ENCODE measurements around the gene ZC3H10.
"Not testable (repeated sequence)": the region's sequence is repeated elsewhere in the genome, so short reads cannot be mapped to it uniquely, and the experiment has no call there.

ZC3H10 gene

DNA sequence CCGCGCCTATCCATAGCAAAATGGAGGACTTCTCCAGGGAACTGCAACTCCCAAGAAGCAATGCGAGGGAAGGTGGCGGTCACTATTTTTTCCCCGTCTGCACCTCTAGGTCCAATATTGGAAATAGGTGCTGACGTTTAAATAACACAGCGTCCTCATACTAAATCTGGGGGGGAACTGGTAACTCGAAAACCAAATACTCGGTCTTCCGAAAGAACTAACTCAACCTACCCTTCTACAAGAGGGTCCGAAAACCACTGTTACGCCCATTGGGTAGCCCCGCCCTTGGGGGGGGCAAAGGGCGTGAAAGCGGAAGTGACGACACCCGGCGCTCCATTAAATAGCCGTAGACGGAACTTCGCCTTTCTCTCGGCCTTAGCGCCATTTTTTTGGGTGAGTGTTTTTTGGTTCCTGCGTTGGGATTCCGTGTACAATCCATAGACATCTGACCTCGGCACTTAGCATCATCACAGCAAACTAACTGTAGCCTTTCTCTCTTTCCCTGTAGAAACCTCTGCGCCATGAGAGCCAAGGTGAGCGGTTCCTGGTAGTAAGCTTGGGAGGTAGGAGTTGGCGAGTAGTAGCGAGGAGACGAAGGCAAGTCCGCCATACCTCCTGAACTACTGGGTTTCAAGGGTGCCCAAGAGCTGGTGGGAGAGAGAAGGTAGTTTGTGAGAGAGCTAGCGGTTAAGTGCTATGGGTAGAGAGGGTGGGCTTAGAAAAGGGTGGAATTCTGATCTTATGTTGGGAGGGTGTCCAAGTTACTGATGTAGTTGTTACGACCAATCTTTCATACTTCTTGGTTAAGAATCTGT lies 1.6 kb upstream of the ZC3H10 start, which contains the start of gene RPL41:
Gene RPL41, plus strand, starts transcription at position 367 of the 815 bp plus-strand sequence.
- TF ChIP-seq LEF1 (IDR thresholded peaks at IDR 0.05; ENCODE audit: borderline replicate concordance) (no peak), L3MBTL2 (conservative IDR thresholded peaks at IDR 0.05) (peak; percentile 73), HDGF (IDR thresholded peaks at IDR 0.05; ENCODE audit: borderline replicate concordance) (no peak), FOXA1 (IDR thresholded peaks at IDR 0.05) (no peak), ARNT (IDR thresholded peaks at IDR 0.05) (0 out of 2 replicates have a peak, but pooled peaks have one; percentile 19), SUZ12 (IDR thresholded peaks at IDR 0.05) (no peak), SP1 (IDR thresholded peaks at IDR 0.05) (no peak), FOXM1 (IDR thresholded peaks at IDR 0.05; ENCODE audit: borderline replicate concordance) (no peak), NFRKB (IDR thresholded peaks at IDR 0.05) (peak; percentile 98), BHLHE40 (IDR thresholded peaks at IDR 0.05; ENCODE audit: borderline replicate concordance) (no peak), CTBP1 (IDR thresholded peaks at IDR 0.05; ENCODE audit: borderline replicate concordance) (no peak), TARDBP (IDR thresholded peaks at IDR 0.05) (no peak), PKNOX1 (IDR thresholded peaks at IDR 0.05) (no peak), ELF4 (IDR thresholded peaks at IDR 0.05) (peak; percentile 96), FOXK2 (IDR thresholded peaks at IDR 0.05) (no peak), ZNF384 (IDR thresholded peaks at IDR 0.05) (no peak)
- POLR2A ChIA-PET = interaction anchor here (0.6 to 5.9 kb wide), 24 partner anchors 9 to 1338 kb away, joined by 3 to 122 read pairs (median 5); partner anchors contain the start of genes ERBB3, ESYT1, INHBE and MYL6
- peak; percentile 75 for DNase-seq (ENCODE audit: extremely low spot score)
- CTCF ChIA-PET = no interaction called here

DNA sequence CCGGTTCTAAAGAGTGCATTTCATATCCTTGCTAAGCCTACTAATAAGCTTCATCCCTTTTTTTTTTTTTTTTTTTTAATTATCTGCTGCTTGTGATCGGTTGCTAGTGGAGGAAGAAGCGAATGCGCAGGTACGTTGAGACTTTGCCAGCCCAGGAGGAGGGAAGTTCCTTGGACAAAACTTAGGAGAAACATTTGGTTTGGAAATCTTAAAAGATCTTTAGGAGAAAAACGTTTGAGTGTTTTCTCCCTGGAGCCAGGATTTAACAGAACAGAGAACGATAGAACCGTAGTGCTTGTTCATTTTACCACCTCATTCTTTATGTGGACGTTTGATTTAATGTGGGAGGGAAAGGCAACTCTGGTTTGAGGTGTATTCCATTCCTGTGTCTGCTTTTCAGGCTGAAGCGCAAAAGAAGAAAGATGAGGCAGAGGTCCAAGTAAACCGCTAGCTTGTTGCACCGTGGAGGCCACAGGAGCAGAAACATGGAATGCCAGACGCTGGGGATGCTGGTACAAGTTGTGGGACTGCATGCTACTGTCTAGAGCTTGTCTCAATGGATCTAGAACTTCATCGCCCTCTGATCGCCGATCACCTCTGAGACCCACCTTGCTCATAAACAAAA lies 872 bp upstream of the ZC3H10 start:
- POLR2A ChIA-PET = interaction anchor here (0.6 to 5.9 kb wide), 30 partner anchors 9 to 1855 kb away, joined by 3 to 122 read pairs (median 4); partner anchors contain the start of genes CNPY2, ERBB3, ESYT1 and MYL6
- CTCF ChIA-PET = interaction anchor here (1.1 to 3.2 kb wide), 2 partner anchors 71 to 77 kb away, joined by 3 to 32 read pairs; partner anchors contain the start of gene SMARCC2
- not testable (repeated sequence) for DNase-seq (ENCODE audit: extremely low spot score)

DNA sequence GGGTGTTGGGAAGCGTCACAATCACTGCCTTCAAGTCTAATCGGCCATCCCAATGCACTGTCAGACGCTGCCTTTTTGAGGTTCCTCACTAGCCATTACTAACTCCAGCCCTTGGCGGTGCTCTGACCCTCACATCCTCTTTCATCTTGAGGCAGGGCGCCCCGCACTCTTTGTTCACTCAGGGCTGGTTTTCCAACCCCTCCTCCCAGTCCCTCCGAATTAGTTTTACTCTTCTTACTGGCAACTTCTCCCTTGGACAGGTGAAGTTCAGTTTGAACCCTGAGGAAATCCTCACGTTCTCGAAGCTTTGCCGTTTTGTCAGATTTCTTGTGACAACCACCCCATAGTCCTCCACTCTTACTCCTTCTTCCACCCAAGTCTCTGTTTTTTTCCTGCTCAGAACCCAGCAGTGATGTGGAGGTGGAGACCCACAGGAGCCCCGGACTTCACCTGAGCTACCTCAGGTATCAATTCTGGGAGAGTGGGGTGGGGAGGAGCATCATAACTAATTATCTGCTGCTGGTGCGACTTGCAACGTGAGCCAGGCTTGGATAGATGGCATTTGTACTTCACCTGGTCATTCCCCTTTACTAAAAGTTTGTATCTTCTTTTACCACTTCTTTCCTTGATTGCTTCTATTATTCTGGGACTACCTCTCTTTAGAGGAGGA lies 757 bp downstream of the ZC3H10 start:
- no peak for DNase-seq (ENCODE audit: extremely low spot score)
- no peak for TF ChIP-seq PKNOX1 (IDR thresholded peaks at IDR 0.05)
- TF ChIP-seq L3MBTL2 (conservative IDR thresholded peaks at IDR 0.05) = no peak
- no peak for TF ChIP-seq FOXM1 (IDR thresholded peaks at IDR 0.05; ENCODE audit: borderline replicate concordance)
- no peak for TF ChIP-seq FOXA1 (IDR thresholded peaks at IDR 0.05)
- no peak for TF ChIP-seq SP1 (IDR thresholded peaks at IDR 0.05)
- TF ChIP-seq BHLHE40 (IDR thresholded peaks at IDR 0.05; ENCODE audit: borderline replicate concordance) = no peak
- TF ChIP-seq ELF4 (IDR thresholded peaks at IDR 0.05) = no peak
- no peak for TF ChIP-seq TARDBP (IDR thresholded peaks at IDR 0.05)
- no peak for TF ChIP-seq CTBP1 (IDR thresholded peaks at IDR 0.05; ENCODE audit: borderline replicate concordance)
- TF ChIP-seq NFRKB (IDR thresholded peaks at IDR 0.05) = no peak
- no peak for TF ChIP-seq ZNF384 (IDR thresholded peaks at IDR 0.05)
- no peak for TF ChIP-seq ARNT (IDR thresholded peaks at IDR 0.05)
- ChIA-PET CTCF (interaction anchor here (0.6 to 3.2 kb wide), 11 partner anchors 9 to 191 kb away, joined by 3 to 32 read pairs (median 5); partner anchors contain the start of genes ESYT1, PYM1, RNF41 and SMARCC2), POLR2A (interaction anchor here (0.6 to 5.9 kb wide), 31 partner anchors 8 to 619 kb away, joined by 3 to 122 read pairs (median 4); partner anchors contain the start of genes ANKRD52, COQ10A, ERBB3 and ESYT1)

GRCh38 chr12:56119361-56119796 lies 1.3 kb downstream of the ZC3H10 start:
- POLR2A ChIA-PET = interaction anchor here (0.7 to 5.9 kb wide), 9 partner anchors 10 to 180 kb away, joined by 3 to 122 read pairs (median 37); partner anchors contain the start of genes ESYT1, MYL6, MYL6B and PA2G4
- TF ChIP-seq HDGF (IDR thresholded peaks at IDR 0.05; ENCODE audit: borderline replicate concordance) (no peak), FOXM1 (IDR thresholded peaks at IDR 0.05; ENCODE audit: borderline replicate concordance) (no peak), L3MBTL2 (conservative IDR thresholded peaks at IDR 0.05) (peak; percentile 55), ZNF384 (IDR thresholded peaks at IDR 0.05) (no peak), BHLHE40 (IDR thresholded peaks at IDR 0.05; ENCODE audit: borderline replicate concordance) (no peak)
- DNase-seq (ENCODE audit: extremely low spot score) = peak; percentile 71
- CTCF ChIA-PET = interaction anchor here (0.6 to 3.2 kb wide), 7 partner anchors 9 to 117 kb away, joined by 3 to 32 read pairs (median 5); partner anchors contain the start of genes ESYT1, RNF41 and SMARCC2

- POLR2A ChIA-PET = interaction anchor here (1.5 to 5.9 kb wide), 7 partner anchors 9 to 102 kb away, joined by 3 to 122 read pairs (median 47); partner anchors contain the start of genes ESYT1, MYL6, PA2G4 and RNF41
- CTCF ChIA-PET = interaction anchor here (0.6 to 3.2 kb wide), 6 partner anchors 8 to 116 kb away, joined by 3 to 32 read pairs (median 4); partner anchors contain the start of genes ESYT1, RNF41 and SMARCC2
- TF ChIP-seq ELF4 (IDR thresholded peaks at IDR 0.05) (no peak), PKNOX1 (IDR thresholded peaks at IDR 0.05) (no peak)
- DNase-seq (ENCODE audit: extremely low spot score) = no peak
Measured at GRCh38 chr12:56120158-56120846, 2.2 kb downstream of the ZC3H10 start.

Measured in HEK293T (cell line).